GM12874 (cell line): ENCODE results near the gene NRXN2.

Experiments used
- CTCF ChIP-seq: IDR thresholded peaks from 2 replicates; pipeline ENCODE4 v1.5.1; 2011; ENCODE audit warnings: low read depth, mild to moderate bottlenecking, control low read depth, low read length, moderate library complexity; ENCODE audit not compliant: insufficient read depth

NRXN2 gene

DNA sequence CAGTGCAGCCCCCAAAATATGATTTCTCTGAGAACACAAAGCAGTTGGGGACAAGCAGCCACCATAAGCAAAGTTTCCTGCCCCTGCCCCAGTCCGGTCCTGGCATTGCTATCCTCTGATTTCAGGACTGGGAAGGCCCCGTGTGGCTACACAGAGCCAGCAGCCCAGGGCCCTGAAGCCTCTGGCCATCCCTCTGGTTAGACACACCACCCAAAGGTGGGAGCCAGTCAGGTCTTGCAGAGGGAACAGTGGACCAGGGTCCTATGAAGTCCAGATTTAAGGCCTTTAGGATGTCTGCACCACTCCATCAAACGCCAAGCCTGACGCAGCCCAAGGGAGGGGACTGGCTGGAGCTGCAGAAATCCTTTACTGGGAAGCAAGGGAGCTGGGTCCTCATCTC is 68.6 kb downstream of the NRXN2 start:
- no peak for TF ChIP-seq CTCF

DNA sequence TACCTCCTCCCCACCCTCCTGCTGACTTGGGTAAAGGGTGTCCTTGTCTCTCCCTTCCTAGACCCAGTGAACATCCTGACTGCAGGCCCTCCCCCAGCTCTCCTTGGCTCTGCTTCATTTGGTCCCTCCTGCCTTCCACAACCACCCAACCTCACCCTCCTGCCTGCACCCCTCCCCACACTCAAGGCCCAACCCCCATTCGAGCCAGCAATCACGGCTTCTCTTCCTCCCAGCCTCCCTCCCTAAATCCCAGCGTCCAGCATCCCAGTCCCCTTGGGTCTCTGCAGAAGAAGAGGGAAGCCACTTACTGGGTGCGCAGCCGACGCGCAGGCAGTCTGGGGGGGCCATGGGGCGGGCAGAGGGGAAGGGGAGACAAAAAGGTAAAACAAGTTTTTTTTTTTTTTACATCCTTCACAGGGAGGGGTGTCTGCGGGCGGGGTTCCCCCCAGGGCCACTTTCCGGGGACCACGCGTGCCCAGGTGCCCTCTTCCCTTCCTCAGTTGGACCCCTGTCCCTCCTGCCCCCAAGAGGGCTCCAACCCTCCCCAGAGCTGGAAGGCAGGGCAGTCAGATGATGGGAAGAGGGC is 69.5 kb downstream of the NRXN2 start:
- TF ChIP-seq CTCF, result no peak

DNA sequence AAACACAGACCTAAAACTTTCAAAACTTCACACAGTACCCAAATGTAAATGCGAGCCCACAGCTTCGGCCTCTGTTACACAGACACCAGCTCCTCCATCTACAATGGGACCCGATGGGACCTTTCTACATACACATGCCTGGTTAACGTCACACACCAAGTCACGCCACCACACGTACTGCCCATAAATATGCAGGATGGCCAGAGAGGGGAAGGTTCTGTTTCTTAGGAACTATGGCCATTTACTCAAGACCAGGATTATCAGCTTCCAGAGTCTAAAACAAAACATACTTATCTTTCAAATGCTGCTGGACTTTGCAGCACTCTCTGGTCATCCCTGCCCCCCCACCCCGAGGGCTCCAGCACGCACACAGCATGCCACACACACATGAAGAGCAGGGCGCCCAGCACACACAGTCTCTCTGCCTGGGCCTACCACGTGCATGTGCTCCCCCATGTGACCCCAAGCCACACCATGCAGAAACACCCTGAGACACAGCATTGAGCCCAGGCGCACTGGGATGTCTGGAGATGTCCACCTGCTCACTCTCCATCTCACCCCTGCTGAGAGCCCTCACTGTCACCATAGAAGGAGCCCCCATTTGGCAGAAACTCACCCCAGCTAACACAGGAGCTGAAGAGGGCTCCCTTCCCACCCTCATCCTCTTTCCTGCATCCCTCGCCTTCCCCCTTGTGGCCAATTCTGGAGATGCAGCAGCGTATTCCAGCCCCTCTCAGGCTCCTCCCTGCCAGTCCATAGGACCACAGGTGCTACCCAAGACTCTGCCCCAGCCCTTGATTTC is 70.2 kb downstream of the NRXN2 start:
- TF ChIP-seq CTCF, result peak; percentile 93

GRCh38 chr11:64650923-64651523 is 72.0 kb downstream of the NRXN2 start:
- peak; percentile 78 for TF ChIP-seq CTCF

GRCh38 chr11:64649291-64649697 is 73.7 kb downstream of the NRXN2 start:
- peak; percentile 47; the same call in 1 of the 2 replicates for TF ChIP-seq CTCF

- no peak for TF ChIP-seq CTCF
Measured at GRCh38 chr11:64648551-64648950, 74.4 kb downstream of the NRXN2 start.

DNA sequence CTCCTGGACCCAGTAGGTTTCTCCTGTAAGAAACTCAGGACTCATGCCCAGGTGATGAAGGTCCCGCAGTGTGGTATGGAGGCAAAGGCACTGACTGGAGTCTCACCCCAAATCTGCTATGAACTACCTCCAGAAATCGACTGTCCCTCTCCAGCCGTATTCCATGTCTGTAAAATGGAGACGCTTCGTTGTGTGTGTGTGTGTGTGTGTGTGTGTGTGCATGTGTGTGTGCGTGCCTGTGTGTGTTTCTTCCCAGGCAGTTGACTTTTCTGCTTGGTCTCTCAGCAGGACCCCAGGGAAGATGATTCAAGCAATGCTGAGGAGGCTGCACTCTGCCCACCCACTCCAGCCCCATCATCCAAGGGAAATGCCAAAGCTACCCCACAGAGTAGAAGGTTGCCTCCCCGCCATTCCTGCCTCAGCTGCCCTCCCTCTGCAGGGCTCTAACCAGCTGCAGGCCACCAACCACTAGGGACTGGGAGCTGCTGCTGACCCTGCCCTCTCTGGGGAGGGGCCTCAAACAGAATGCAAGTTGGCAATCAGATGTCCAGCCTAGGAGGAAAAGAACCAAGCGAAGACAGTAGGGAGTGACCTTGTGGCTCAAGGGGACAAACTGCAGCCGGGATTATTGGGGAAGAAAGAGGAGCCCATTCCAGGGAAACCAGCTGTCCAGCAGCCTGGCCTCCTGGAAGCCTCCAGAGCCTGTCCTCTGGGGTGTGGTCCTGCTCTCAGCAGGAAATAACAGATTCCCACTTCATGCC is 75.8 kb downstream of the NRXN2 start:
- no peak for TF ChIP-seq CTCF
